Measurements from ENCODE around the gene LRRC9.
"Not testable (repeated sequence)": the region's sequence is repeated elsewhere in the genome, so short reads cannot be mapped to it uniquely, and the experiment has no call there.

LRRC9 gene

DNA sequence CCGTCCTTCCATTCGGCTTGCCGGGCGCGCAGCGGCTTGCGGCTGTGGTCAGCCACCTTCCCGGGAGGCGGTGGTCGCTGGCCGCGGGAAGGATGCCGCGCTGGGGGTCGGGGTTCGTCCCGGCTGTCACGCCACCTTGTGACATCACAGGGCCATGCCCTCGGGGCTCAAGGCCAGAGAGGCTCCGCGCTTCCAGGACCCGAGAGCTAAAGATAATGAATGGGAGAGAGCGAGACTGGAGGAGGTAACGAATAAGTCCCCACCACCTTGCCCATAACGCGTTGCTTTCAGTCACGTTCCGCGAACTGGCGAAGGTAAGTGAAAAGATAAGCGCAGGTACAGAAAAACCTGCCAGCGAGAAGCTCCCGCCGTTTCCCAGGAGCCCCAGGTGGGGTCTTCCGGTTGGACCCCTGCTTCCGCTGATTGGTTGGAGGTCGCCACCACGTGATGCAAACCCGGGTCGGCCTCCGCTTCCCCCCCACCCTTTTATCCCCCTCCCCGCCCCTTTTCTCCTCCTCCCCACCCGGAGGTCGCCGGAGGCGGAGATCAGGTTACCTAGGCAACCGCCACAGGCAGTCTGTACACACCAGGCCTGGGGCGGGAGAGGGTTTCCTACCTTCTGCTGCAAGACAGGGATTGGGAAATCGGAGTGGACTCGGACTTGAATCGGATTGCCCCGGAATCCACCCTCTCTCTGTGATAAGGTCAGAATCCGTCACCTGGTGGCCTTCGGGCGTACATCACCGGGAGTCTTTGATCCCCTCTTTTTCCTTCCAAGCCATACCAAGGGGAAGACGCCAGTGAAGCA, at the start of gene LRRC9:
Gene LRRC9, plus strand, starts transcription at position 575 of the 808 bp plus-strand sequence.
- DNase-seq, result peak; percentile 61 to 75

DNA sequence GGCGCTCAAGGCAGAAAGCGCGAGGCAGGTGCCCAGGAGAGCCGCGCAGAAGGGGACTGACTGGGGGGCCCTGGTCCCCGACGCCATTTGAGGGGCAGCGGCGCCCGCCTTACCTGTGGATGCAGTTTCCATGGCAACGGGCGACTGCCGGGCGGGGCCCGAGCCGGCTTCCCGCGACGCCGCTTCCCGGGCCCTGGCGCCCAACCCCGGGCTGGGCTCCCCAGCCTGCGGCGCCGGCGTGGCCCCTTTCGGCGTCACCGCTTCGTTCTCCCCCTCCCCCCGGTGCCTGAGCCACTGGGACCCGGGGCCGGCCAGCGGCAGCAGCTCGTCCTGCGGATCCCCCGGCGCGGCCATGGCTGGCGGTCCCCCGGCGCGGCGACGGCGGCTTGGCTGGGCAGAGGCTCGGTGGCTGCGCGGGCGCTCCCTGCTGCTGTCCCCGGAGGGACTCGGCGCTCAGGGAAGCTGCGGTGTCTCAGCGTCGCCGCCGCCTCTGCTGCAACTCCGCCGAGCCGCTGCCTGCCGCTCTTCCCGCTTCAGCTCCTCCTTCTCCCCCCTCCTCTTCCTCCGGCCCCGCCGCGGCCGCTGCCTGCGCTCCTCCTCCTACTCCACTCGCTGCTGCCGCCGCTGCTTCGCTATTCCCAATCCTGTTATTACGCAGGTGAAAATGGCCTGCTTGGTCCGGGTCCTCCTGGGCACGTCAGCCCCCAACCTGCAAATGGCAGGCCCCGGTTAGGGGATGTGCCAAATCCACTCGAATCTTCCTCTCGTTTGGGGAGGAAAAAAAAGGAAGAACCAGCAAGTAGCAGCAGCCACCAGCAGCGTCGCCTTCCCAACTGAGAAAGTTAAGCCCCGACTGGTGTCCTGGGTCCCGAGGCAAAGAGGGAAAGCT, 49.4 kb upstream of the LRRC9 start, which contains the start of gene RTN1:
Gene RTN1, minus strand, starts transcription at position 500 of the 889 bp plus-strand sequence. Its CDS starts 146 bp downstream, at position 354.
- peak; percentile 59 to 65 for DNase-seq

DNA sequence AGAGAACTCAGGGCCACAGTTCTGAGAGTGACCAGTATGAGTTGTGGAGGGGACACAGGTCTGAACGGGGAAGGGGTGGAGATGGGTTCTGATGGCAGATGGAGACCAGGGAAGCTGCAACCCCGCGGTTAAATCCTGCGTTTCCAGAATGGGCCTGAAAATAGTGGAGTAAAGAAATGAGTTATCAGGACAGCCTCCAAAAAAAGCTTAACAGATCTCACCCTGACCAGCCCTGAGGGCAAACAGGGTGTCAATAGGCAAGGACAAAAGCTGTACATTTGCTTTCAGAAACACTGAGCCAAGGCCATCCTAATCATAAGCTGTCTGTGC, 48.8 kb upstream of the LRRC9 start:
- DNase-seq, result no peak

DNA sequence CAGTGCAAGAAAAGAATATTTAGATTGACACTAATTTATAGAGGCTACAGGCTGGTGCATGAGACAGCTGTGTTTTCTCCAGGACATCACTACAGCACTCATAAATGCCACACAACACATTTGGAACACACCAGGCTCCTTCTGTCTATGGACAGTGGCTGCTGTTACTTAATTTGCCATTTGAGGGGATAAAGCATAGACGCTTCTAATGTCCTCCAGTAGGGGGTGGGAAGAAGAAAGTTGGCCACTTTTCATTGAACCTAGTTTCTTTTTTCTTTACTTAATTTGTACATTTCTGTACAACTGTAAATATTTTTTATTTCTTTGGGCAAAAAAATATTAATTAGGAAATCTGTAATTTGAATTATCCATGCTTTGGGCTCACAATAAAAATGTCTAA, 37.0 kb upstream of the LRRC9 start:
- no peak for DNase-seq

DNA sequence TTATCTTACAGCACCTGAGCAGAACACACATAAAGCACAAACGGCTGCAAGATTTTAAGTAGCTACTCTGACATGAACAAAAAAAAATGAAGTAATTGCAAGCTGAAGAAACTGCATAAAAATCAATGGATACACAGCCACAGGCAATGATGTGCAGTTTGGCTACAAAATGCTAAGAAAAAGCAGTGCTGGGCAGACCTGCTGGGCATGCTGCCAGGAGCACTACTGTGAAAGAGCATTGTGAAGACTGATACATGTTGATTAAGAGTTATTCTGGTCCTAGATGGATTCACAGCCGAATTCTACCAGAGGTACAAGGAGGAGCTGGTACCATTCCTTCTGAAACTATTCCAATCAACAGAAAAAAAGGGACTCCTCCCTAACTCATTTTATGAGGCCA, 29.3 kb upstream of the LRRC9 start:
- DNase-seq, result no peak

DNA sequence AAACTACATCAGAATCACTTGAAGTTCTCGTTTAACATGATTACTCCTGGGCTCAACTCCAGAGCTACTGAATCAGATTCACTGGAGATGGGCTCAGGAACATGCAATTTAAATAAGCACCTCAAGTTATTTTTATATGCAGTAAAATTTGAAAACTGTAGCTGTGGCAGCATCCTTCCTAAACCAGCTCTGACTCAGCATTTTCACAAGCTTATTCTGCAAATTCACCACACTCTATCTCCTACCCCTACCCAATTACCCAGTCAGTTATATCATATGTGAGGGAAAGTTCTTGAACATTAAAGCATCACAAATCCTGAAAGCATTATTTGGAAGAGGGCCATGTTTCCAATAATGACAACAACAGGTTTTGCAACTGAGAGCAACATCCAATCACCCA, 24.2 kb upstream of the LRRC9 start:
- no peak for DNase-seq

DNA sequence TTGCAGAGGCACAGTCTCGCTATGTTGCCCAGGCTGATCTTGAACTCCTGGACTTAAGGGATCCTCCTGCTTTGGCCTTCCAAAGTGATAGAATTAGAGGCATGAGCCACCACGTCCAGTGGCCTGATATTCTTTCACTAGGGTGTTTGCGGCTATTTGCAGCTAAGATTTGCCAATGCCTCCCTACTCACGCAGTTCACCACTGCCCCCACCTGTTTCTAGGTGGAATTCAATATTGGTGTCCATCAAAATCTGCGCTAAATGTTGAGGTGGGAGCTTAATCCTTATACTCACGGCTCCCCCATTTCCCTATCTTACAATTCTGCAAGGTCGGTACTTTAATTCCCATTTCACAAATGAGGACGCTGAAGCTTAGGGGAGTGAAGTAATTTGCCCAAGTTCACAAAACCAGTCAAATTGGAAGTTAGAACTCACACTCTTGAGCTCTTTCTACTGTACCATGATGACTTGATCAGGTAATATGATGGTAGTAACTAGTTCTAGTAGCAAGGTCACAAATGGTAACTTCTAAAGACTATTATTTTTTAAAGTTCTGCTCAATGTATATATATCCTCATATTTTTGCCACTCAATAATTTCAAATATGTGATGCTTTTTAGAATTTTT, 22.1 kb upstream of the LRRC9 start:
- DNase-seq, result peak; percentile 38 to 55

DNA sequence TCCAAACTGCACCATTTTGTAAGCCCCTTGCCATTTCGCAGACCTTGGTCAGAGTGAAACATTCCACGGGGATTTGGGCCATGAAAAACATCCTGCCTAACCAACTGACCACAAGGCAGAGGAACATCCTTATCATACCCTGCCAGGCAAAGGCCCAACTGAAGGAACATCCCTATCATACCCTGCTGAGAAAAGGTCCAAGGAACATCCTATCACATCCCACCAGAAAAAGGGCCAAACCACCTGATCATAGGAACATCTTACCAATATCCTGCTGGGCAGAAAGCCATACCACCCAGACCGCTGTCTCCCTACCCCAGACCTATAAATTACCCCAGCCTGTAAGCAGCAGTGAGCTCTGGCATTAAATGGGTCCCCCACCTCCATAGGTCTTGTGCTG, 19.4 kb upstream of the LRRC9 start:
- DNase-seq, result no peak

DNA sequence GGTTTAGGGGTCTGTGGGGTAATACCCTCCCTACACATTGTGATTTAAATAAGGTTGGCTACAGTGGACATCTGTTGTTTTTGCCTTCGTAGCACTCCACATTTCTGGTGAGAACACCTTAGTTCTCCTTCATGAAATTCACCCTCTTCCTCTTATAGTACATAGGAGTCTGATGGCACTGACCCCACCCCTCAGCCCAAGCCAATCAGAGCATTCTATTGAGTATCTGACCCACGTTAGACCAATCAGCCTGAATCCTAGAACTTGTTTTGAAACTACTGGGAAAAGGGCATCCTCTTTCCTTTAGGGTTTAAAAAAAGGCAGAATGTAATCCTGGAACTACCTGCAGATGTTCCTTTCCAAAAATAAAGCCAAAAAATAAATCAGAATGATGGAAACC, 15.8 kb upstream of the LRRC9 start:
- DNase-seq, result no peak

DNA sequence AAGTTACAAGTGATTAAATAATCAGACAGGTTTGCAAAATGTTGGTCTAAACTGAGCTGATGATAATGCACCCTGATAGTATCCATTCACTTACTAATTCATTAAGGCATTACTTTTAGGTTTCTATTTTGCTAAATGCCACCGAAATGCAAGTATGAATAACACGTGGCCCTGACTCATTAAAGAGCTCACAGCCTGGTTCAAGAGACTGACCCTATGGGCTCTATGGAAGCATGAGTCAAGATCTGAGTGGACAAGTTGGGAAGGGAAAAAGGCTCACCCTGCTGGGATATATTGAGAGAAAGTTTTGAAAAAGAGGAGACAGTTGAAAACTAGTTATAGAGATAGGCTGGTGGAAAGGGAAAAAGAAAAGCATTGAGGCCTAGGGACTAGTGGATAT, 14.8 kb upstream of the LRRC9 start:
- DNase-seq, result no peak

DNA sequence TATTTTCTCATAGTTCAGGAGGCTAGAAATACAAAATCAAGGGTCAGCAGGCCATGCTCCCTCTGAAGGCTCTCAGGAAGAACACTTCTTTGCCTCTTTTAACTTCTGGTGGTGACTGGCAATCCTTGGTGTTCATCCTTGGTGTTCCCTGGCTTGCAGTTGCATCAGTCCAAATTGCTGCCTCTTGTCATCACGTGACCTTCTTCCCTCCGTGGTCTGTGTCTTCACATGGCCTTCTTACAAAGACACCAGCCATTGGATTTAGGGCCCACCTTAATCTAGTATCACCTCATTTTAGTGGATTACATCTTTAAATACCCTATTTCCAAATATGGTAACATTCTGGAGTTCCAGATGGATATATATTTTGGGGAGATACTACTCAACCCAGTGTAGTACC, 7.5 kb upstream of the LRRC9 start:
- no peak for DNase-seq

DNA sequence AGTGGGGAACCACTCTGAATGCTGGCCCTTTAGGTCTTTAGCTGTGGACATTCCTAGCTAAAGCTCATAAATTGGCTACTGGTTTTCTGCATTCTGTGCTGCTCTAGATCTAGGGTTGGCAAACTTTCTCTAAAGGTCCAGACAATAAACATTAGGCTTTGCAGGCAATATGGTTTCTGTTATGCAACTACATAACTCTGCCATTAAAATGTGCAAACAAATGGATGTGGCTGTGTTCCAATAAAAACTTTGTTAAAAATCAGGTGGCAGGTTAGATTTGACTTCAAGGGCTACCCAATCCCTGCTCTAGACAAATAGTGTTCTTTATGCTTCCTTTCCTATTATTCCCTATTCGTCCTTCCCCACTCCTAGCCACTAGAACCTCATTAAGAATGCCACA, 6.8 kb upstream of the LRRC9 start:
- DNase-seq, result no peak

DNA sequence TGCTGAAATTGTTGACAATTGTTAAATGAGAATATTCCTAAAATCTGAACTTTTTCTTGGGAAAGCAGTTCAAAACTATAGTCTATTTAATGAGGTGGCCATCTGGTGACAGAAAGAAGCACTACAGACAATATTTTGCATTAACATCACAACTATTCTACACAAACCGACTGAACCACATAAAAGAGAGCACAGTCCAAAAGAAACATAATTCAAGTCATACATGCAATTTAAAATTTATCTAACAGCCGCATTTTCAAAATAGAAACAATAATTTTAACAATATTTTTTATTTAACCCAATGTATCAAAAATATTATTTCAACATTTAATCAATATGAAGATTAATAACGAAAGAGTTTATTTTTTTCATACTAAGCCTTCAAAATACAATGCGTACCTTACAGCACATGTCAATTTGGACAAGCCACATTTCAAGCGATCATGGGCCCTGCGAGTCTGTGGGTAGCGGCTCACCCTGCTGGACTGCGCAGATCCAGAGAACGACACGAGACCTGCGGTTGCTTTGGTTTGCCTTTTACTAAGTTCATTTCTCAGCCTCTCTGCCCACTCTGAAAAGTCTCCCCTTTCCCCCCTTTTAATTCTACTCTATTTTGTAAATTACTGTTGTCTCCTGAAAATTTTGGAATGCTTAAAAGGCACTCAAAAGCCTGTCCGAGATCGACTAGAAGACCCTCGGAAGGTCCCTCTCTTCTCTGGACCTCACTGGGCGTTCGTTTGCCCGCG, 947 bp upstream of the LRRC9 start:
- no peak for DNase-seq

DNA sequence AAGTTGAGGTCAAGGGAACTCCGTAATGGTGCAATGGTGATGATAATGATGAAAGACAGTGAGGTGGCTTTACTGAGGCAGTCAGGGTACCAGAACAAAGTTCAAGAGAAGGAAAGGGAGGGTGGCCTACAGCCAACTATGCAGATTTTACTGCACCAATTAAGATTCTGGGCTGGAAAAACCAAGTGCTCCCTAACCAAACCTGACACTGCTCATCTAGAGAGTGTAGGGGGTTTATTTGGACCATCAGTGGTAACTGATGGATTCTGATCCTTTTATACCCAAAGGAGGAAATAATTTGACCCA, 387 bp downstream of the LRRC9 start:
- DNase-seq, result no peak

DNA sequence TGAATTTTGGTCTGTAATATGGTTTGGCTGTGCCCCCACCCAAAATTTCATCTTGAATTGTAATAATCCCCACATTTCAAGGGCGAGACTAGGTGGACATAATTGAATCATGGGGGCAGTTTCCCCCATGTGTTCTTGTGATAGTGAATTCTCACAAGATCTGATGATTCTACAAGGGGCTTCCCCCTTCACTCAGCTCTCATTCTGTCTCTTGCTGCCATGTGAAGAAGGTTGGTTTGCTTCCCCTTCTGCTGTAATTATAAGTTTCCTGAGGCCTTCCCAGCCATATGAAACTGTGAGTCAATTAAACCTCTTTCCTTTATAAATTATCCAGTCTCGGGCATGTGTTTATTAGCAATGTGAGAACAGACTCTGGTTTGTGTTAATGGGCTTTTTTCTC, 5.9 kb downstream of the LRRC9 start:
- DNase-seq, result no peak

DNA sequence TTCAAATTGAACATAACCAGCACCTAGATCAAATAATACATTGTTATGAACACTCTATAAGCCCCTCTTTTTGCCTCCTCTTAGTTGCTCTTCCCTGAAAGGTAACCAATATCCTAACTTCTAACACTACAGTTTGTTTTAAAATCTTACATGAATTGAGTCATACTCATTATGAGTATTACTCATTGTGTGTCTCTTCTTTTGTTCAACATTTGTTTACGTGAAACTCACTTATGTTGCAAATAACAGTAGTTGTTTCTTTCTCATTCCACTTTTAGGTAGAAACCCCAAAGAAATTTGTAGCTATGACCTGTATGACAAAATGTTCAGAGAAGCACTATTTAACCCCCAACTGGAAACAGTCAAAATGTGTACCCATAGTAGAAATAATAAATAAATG, 6.6 kb downstream of the LRRC9 start:
- no peak for DNase-seq

DNA sequence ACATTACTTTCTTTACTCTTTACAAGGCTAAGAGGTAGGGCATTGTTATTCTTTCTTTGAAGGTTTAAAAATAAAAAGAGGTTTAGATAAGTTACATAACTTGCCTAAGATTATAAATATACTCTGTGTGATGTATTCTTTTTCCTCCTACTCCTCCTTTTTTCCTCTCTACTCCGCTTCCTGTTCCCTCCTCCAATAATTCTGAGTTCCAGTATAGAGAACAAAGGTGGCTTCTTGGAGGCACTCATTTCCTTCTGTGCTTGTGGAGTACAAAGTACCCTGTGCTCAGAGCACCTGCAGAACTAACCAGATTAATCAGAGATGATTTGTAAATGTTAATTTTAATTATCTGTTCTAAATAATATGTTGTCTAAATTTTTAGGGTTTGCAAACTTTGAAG, 11.3 kb downstream of the LRRC9 start:
- DNase-seq, result no peak

DNA sequence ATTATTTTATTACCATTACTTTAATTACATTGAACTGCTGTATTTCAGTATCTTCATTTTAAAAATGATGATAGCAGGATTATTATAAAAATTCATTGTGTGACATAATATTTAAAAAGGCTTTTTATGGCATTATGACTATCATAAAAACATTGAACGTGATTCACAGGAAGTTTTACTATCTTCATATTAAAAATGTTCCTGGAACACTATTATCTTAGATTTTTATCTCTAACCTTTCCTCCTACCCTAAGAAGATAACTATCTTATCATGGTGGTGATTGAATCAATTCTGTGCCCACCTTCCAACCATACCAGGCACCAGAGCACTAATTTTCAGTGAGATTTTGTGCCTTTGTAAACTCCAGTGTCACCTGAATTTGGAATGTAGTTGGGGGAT, 16.2 kb downstream of the LRRC9 start:
- no peak for DNase-seq

DNA sequence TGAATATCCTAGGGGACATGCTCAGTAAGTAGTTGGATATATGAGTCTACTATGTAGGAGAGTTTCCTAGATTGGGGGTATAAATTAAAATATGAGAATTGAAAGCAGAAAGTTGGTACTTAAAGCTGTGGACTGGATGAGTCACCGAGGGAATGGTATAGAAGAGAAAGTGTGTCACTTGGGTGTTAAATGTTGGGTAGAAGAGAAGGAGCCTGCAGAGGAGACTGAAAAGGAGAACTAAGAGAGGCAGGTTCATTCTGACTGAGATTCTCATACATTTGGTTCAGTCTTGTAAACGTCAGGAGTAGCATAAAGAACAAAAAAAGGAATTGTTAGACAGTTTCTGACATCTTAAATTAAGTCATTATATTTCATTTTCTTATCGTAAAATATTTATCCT, 19.9 kb downstream of the LRRC9 start:
- no peak for DNase-seq

DNA sequence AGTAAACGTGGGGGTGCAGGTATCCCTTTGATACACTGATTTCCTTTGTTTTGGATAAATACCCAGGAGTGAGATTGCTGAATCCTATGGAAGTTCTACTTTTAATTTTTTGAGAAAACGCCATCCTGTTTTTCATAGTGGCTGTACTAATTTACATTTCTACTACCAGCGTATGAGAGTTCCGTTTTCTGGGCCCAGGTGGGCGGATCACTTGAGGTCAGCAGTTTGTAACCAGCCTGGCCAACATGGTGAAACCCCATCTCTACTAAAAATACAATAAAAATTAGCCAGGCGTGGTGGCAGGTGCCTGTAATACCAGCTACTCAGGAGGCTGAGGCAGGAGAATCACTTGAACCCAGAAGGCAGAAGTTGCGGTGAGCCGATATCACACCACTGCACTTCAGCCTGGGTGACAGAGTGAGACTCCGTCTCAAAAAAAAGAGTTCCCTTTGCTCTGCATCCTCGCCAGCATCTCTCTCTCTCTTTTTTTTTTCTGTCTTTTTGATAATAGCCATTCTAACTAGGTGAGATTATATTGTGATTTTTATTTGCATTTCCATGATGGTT, 22.4 kb downstream of the LRRC9 start:
- not testable (repeated sequence) for DNase-seq

DNA sequence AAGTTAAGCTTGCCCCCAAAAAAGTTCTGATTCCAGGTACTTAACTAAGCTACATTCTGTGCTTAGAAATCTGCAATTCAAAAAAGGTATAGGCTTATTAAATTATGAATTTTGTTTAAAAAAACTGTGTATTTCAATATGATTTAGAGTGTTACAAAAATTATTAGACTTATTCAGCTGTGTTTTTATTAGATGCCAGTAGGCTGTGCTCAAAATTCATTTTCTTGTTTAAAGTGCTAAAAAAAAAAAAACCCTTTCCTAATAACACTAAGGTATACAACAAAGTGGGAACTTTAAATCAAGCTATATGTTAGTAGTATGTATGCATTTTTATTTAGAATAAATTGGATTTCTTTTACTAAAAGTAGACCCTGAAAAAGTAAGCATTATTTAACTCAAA, 25.0 kb downstream of the LRRC9 start:
- no peak for DNase-seq

DNA sequence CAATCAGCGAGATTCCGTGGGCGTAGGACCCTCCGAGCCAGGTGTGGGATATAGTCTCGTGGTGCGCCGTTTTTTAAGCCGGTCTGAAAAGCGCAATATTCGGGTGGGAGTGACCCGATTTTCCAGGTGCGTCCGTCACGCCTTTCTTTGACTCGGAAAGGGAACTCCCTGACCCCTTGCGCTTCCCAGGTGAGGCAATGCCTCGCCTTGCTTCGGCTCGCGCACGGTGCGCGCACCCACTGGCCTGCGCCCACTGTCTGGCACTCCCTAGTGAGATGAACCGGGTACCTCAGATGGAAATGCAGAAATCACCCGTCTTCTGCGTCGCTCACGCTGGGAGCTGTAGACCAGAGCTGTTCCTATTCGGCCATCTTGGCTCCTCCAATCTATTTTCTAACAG, 32.2 kb downstream of the LRRC9 start:
- DNase-seq, result not testable (repeated sequence)

DNA sequence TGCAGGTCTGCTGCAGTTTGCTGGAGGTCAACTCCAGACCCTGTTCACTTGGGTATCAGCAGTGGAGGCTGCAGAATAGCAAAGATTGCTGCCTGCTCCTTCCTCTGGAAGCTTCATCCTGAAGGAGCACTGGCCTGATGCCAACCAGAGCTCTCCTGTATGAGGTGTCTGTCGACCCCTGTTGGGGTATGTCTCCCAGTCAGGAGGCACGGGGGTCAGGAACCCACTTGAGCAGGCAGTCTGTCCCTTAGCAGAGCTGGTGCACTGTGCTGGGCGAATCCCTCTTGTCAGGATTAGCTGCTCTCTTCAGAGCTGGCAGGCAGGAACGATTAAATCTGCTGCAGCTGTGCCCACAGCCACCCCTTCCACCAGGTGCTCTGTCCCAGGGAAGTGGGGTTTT, 37.9 kb downstream of the LRRC9 start:
- DNase-seq, result not testable (repeated sequence)

Data from NCI-H187 (cell line).